Measurements from ENCODE around the gene GARIN5B. TPM values are rescaled to one million over a fixed set of nuclear protein-coding genes. Genes with fewer than 3 reads are reported as not detected.

Gene GARIN5B
- total RNA-seq, 1 donor from 2014 or later: not detected

GRCh38 chr19:55345818-55346724 lies 17.0 kb downstream of the GARIN5B start:
- peaks cover 20% of the 10 kb centered on the region for H3K4me1 Mint-ChIP-seq (ENCODE audit: low read depth)
- no peaks in the 10 kb centered on the region for H3K9me3 Mint-ChIP-seq (ENCODE audit: low read depth)
- peaks cover 3% of the 10 kb centered on the region for H3K27me3 Mint-ChIP-seq (ENCODE audit: low read depth)
- no peak overlapping the region for H3K4me3 Mint-ChIP-seq (ENCODE audit: unreplicated experiment)
- TF ChIP-seq CTCF (IDR thresholded peaks at IDR 0.05): no peak
- H3K36me3 Mint-ChIP-seq (ENCODE audit: low read depth): no peaks in the 10 kb centered on the region
- no peak for DNase-seq (ENCODE audit: low spot score)
- H3K27ac Mint-ChIP-seq (ENCODE audit: unreplicated experiment): no peak overlapping the region

DNA sequence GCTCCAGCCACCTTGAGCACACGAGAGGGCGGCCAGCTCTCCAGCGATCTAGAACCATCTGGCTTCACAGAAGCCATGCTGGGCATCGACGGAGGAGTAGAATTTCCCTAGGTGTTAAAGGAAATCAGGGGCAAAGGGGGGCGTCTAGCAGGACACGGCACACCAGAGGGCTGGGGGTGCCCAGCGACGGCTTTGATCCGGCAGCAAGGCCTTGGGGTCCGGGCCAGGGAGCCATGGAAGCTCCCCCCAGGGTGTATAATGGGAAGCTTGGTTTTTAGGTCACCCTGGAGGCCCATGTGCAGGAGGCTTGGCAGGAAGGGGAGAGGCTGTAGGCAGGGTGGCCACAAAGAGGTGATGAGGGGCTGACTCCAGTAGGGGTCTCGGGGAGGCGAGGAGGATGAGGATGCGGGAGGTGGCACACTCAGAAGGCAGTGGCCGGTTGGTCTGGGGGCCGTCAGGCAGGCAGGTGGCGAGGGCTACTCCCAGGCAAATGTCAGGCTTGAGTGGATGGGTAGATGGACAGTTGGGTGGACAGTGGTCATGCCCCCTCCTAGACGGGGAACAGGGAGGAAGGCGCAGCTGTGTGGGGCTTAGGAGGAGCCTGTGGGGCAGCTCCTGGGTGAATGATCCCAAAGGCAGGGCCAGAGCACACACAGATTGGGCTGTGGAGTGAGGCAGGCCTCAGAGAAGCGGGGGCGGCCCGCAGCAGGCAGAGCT lies 17.8 kb downstream of the GARIN5B start:
- DNase-seq (ENCODE audit: low spot score): no peak
- Mint-ChIP-seq H3K36me3 (ENCODE audit: low read depth) (no peaks in the 10 kb centered on the region), H3K27me3 (ENCODE audit: low read depth) (no peaks in the 10 kb centered on the region), H3K27ac (ENCODE audit: unreplicated experiment) (no peak overlapping the region), H3K9me3 (ENCODE audit: low read depth) (no peaks in the 10 kb centered on the region), H3K4me1 (ENCODE audit: low read depth) (peaks cover 28% of the 10 kb centered on the region), H3K4me3 (ENCODE audit: unreplicated experiment) (no peak overlapping the region)
- no peak for TF ChIP-seq CTCF (IDR thresholded peaks at IDR 0.05)

GRCh38 chr19:55344444-55344843 lies 18.6 kb downstream of the GARIN5B start:
- Mint-ChIP-seq H3K4me3 (ENCODE audit: unreplicated experiment) (no peak overlapping the region), H3K9me3 (ENCODE audit: low read depth) (no peaks in the 10 kb centered on the region), H3K27me3 (ENCODE audit: low read depth) (no peaks in the 10 kb centered on the region), H3K36me3 (ENCODE audit: low read depth) (no peaks in the 10 kb centered on the region), H3K4me1 (ENCODE audit: low read depth) (peaks cover 33% of the 10 kb centered on the region), H3K27ac (ENCODE audit: unreplicated experiment) (no peak overlapping the region)
- no peak for DNase-seq (ENCODE audit: low spot score)
- TF ChIP-seq CTCF (IDR thresholded peaks at IDR 0.05): peak; percentile 24

GRCh38 chr19:55341595-55342531 lies 21.2 kb downstream of the GARIN5B start:
- TF ChIP-seq CTCF (IDR thresholded peaks at IDR 0.05): no peak

More at GRCh38 chr19:55341595-55342531, 21.2 kb downstream of the GARIN5B start:
- Mint-ChIP-seq H3K36me3 (ENCODE audit: low read depth) (no peaks in the 10 kb centered on the region), H3K4me3 (ENCODE audit: unreplicated experiment) (peak overlapping the region; percentile 40), H3K9me3 (ENCODE audit: low read depth) (no peaks in the 10 kb centered on the region), H3K27ac (ENCODE audit: unreplicated experiment) (no peak overlapping the region), H3K27me3 (ENCODE audit: low read depth) (no peaks in the 10 kb centered on the region), H3K4me1 (ENCODE audit: low read depth) (peaks cover 39% of the 10 kb centered on the region)
- DNase-seq (ENCODE audit: low spot score): no peak

All from chondrocyte (in vitro differentiated cells).